ENCODE data around the gene CYB5A. TPM values are rescaled to one million over a fixed set of nuclear protein-coding genes. Genes with fewer than 3 reads are reported as not detected.

CYB5A gene
- total and polyA plus RNA-seq, 2 of the 8 experiments (the other 6 are each of a cell fraction or from before 2014, with no cell fraction given): 154 to 195 TPM

- Histone ChIP-seq H3K4me2 (ENCODE audit: insufficient read depth in 1 of 2, low read depth in 2 of 2, low read length in 2 of 2) (no peak overlapping the region), H3K27me3 (replicated peaks in 1 of 4; ENCODE audit: control insufficient read depth in 3 of 4, extremely low read depth in 1 of 4, insufficient read depth in 3 of 4, low read length in 3 of 4) (no peaks in the 10 kb centered on the region; a peak in 1 of 7 replicates), H4K8ac (ENCODE audit: extremely low read depth, insufficient read depth, low read length) (no peak overlapping the region), H2BK12ac (ENCODE audit: low read depth, low read length) (no peak overlapping the region), H4K5ac (ENCODE audit: insufficient read length, low read depth, low read length) (no peak overlapping the region), H2BK15ac (ENCODE audit: low read length) (no peak overlapping the region), H3K9me3 (ENCODE audit: insufficient read depth in 2 of 2, low read depth in 1 of 2, low read length in 1 of 2) (no peaks in the 10 kb centered on the region), H3K23me2 (ENCODE audit: low read depth, low read length) (no peaks in the 10 kb centered on the region), H3K79me2 (ENCODE audit: control insufficient read depth in 1 of 2, insufficient read depth in 2 of 2, low read length in 2 of 2) (no peaks in the 10 kb centered on the region), H3K23ac (ENCODE audit: insufficient read length) (no peak overlapping the region), H4K91ac (replicated peaks; ENCODE audit: insufficient read length, low read length) (no peak overlapping the region), H2AK5ac (ENCODE audit: low read depth, low read length) (no peak overlapping the region), H3K27ac (ENCODE audit: low read depth, low read length) (no peak overlapping the region), H3K4me3 (ENCODE audit: extremely low read depth in 1 of 4, insufficient read depth in 2 of 4, low read depth in 3 of 4, low read length in 4 of 4) (no peak overlapping the region), H2BK20ac (ENCODE audit: low read length) (no peak overlapping the region), H4K20me1 (replicated peaks in 1 of 2; ENCODE audit: control insufficient read depth in 1 of 2, insufficient read depth in 2 of 2, low read length in 2 of 2) (no peaks in the 10 kb centered on the region), H2AFZ (ENCODE audit: low read length) (no peak overlapping the region), H2BK5ac (ENCODE audit: low read depth, low read length) (no peak overlapping the region), H3K9ac (replicated peaks in 1 of 4; ENCODE audit: extremely low read depth in 1 of 4, low read depth in 3 of 4, low read length in 3 of 4) (no peak overlapping the region), H3K4ac (replicated peaks; ENCODE audit: insufficient read length, low read depth, low read length) (no peak overlapping the region), H3K4me1 (replicated peaks in 1 of 4; ENCODE audit: control insufficient read depth in 3 of 4, insufficient read depth in 4 of 4, low read length in 3 of 4) (peaks cover 0 to 4% (median 1%) of the 10 kb centered on the region in 4 experiments; a peak in 2 of 7 replicates), H3K14ac (ENCODE audit: insufficient read length) (no peak overlapping the region), H3K36me3 (ENCODE audit: control insufficient read depth in 2 of 4, insufficient read depth in 4 of 4, low read length in 3 of 4) (no peaks in the 10 kb centered on the region), H2BK120ac (replicated peaks; ENCODE audit: low read depth, low read length) (no peak overlapping the region), H3K56ac (replicated peaks; ENCODE audit: insufficient read length, low read depth, low read length) (no peak overlapping the region), H3K79me1 (ENCODE audit: low read depth, low read length) (no peaks in the 10 kb centered on the region; the same call in 1 of the 2 replicates), H3K18ac (ENCODE audit: extremely low read depth, low read length) (no peak overlapping the region)
- WGBS, 2 experiments (ENCODE audit: extremely low coverage in 1 of 2, insufficient coverage in 1 of 2, insufficient read length in 1 of 2, insufficient replicate concordance in 2 of 2, low coverage in 1 of 2, low lambda C conversion rate in 2 of 2, missing lambda C conversion rate in 1 of 2): 89% methylated on average over 10 of the region's 10 CpGs; no CpG with 5 or more reads in 1 of the 2 experiments
- CTCF ChIA-PET (ENCODE audit: partially characterized antibody): interaction anchor here (1.0 to 3.2 kb wide), 3 partner anchors 41 to 108 kb away, joined by 3 to 11 read pairs (median 4); no protein-coding TSS in a partner anchor
- POLR2A ChIA-PET (ENCODE audit: partially characterized antibody): interaction anchor here (0.5 kb wide), 1 partner anchor 56 kb away, joined by 3 read pairs; no protein-coding TSS in a partner anchor
- FAIRE-seq (no peak), DNase-seq (ENCODE audit: low read depth in 1 of 2, low spot score in 2 of 2) (no peak)
- TF ChIP-seq SIN3A (conservative IDR thresholded peaks at IDR 0.05 in 1 of 2, IDR thresholded peaks at IDR 0.05 in 1 of 2; ENCODE audit: low read depth in 1 of 2, low read length in 2 of 2): no peak
- no peak for TF ChIP-seq CEBPB (IDR thresholded peaks at IDR 0.05; ENCODE audit: low read depth, low read length)
- no peak for TF ChIP-seq BACH1 (IDR thresholded peaks at IDR 0.05; ENCODE audit: low read length)
- TF ChIP-seq TCF12 (IDR thresholded peaks at IDR 0.05; ENCODE audit: low read depth, low read length): no peak
- TF ChIP-seq TAF1 (IDR thresholded peaks at IDR 0.05; ENCODE audit: low read depth, low read length): no peak
- TF ChIP-seq CTCF (IDR thresholded peaks at IDR 0.05; ENCODE audit: control extremely low read depth in 1 of 3, insufficient read depth in 1 of 3, low read depth in 1 of 3, low read length in 3 of 3): no peak
- TF ChIP-seq ATF2 (IDR thresholded peaks at IDR 0.05; ENCODE audit: low read length): no peak
- TF ChIP-seq ASH2L (IDR thresholded peaks at IDR 0.05; ENCODE audit: low read length): no peak
Measured at GRCh38 chr18:74234326-74235171, 57.2 kb downstream of the CYB5A start.

Measured in H1 (cell line).